H1 (cell line): ENCODE results near the gene CTNNBL1. TPM values are rescaled to one million over a fixed set of nuclear protein-coding genes. Genes with fewer than 3 reads are reported as not detected.

Experiments
- ATF2 ChIP-seq: IDR thresholded peaks from 2 replicates; pipeline ENCODE4 v1.6.1; 2012; ENCODE audit warnings: low read length, inconsistent platforms
- CBX5 ChIP-seq: fragments of 300-800, 300-1000 bp; sonication (generic); IDR thresholded peaks from 2 replicates; pipeline ENCODE4 v1.7.1; 2016; ENCODE audit warnings: antibody characterized with exemption, low read length, low read depth
- RFX5 ChIP-seq: IDR thresholded peaks from 2 replicates; pipeline ENCODE4 v1.6.1; 2011; ENCODE audit warnings: low read depth, low read length, improper control_type of control experiment, borderline replicate concordance
- RNF2 ChIP-seq: fragments of 200-900, 300-1000 bp; sonication (generic); IDR thresholded peaks from 2 replicates; pipeline ENCODE4 v1.7.1; 2016; ENCODE audit warnings: borderline replicate concordance, low read depth, mild to moderate bottlenecking, antibody characterized with exemption, low read length; ENCODE audit not compliant: poor library complexity, severe bottlenecking; ENCODE audit errors: missing control alignments
- TAF1 ChIP-seq: IDR thresholded peaks from 2 replicates; pipeline ENCODE4 v1.6.1; 2011; ENCODE audit warnings: mild to moderate bottlenecking, low read depth, low read length
- polyA plus RNA-seq, 7 experiments: library from polyadenylated mRNA; depleted of rRNA in 3 of 7; stranded (reverse) in 5 of 7; unstranded in 2 of 7; fragments of >200 nt in 5 of 7; fragments of 200-250 nt in 2 of 7; gene quantifications; 1 replicate in 5 of 7; 2 replicates in 1 of 7; 4 replicates in 1 of 7; pipeline versions ENCODE4 v1.2.1 to v1.2.3, GENCODE V29; 2011 to 2013; ENCODE audit warnings: missing spikeins in 2 of 7, mixed read lengths in 2 of 7
- total RNA-seq: library from RNA; stranded (reverse); fragmentation: NEBNext Ultra II Directional; extraction: Animal tissue kit (Norgen Biotek cat#: 25700); gene quantifications from 2 replicates; pipeline ENCODE4 v1.2.1, GENCODE V29; 2021

CTNNBL1 gene
- total and polyA plus RNA-seq, 2 of the 8 experiments (the other 6 are each of a cell fraction or from before 2014, with no cell fraction given) = 19.6 to 81.6 TPM

DNA sequence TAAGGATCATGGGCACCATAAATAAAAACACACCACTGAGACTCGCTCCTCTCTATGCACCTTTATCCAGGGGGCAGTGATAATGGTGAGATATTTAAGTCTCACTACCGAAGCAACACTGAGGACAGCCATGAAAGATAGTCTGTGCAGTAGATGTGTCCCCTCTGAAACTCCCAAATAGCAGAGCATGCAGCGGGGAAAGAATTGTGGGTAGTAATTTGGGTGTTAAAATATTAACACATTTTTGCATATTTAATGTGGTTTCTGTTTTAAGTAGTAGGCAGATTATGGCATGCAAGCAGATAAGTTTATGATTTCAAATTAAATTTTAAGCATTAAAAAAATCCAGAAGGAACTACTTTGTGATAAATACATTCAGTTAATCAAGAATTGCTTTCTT, 82.7 kb downstream of the CTNNBL1 start (continued):
- TF ChIP-seq TAF1 (no peak), RFX5 (no peak), ATF2 (no peak), CBX5 (no peak), RNF2 (no peak)
